Mesenchymal stem cell (in vitro differentiated cells and primary cell): Measurements from ENCODE around the gene RHOU. TPM values are rescaled to one million over a fixed set of nuclear protein-coding genes. Genes with fewer than 3 reads are reported as not detected.

Source experiments
- DNase-seq: peaks from one replicate; pipeline ENCODE4 v3.0.0-alpha.2; 2013
- H2AFZ ChIP-seq: one replicate; pipeline ENCODE4 v1.6.1; 2013; ENCODE audit warnings: low read depth, mild to moderate bottlenecking, control low read depth, inconsistent platforms, low read length, moderate library complexity
- H2AK5ac ChIP-seq: 2 replicates; pipeline ENCODE4 v1.6.1; 2013; ENCODE audit warnings: low read length, moderate library complexity, mild to moderate bottlenecking, inconsistent platforms; ENCODE audit not compliant: severe bottlenecking
- H2BK120ac ChIP-seq: one replicate; pipeline ENCODE4 v1.6.1; 2013; ENCODE audit warnings: low read depth, mild to moderate bottlenecking, inconsistent platforms, low read length, moderate library complexity
- H2BK12ac ChIP-seq, 2 experiments: one replicate each; pipeline ENCODE4 v1.6.1; 2013; ENCODE audit warnings: inconsistent platforms in 2 of 2, low read length in 2 of 2, mild to moderate bottlenecking in 2 of 2, moderate library complexity in 2 of 2, control low read depth in 1 of 2
- H2BK15ac ChIP-seq: one replicate; pipeline ENCODE4 v1.6.1; 2013; ENCODE audit warnings: mild to moderate bottlenecking, low read depth, inconsistent platforms; ENCODE audit not compliant: poor library complexity, severe bottlenecking
- H2BK5ac ChIP-seq: 2 replicates; pipeline ENCODE4 v1.6.1; 2013; ENCODE audit warnings: low read depth, mild to moderate bottlenecking, low read length, control low read depth, inconsistent platforms; ENCODE audit not compliant: poor library complexity, severe bottlenecking
- H3K14ac ChIP-seq, 2 experiments: one replicate each; pipeline ENCODE4 v1.6.1; 2013; ENCODE audit warnings: inconsistent platforms in 2 of 2, low read length in 2 of 2, control low read depth in 1 of 2, mild to moderate bottlenecking in 1 of 2, moderate library complexity in 1 of 2
- H3K18ac ChIP-seq, 2 experiments: one replicate each; pipeline ENCODE4 v1.6.1; 2013; ENCODE audit warnings: inconsistent platforms in 2 of 2, low read length in 2 of 2, control low read depth in 1 of 2, low read depth in 1 of 2, mild to moderate bottlenecking in 1 of 2
- H3K23ac ChIP-seq, 2 experiments: one replicate each; pipeline ENCODE4 v1.6.1; 2013; ENCODE audit warnings: inconsistent platforms in 2 of 2, low read length in 2 of 2, mild to moderate bottlenecking in 2 of 2, moderate library complexity in 2 of 2, control low read depth in 1 of 2
- H3K27ac ChIP-seq: 2 replicates; pipeline ENCODE4 v1.5.1; 2013; ENCODE audit warnings: mild to moderate bottlenecking, moderate library complexity, low read length, control low read depth, inconsistent platforms; ENCODE audit not compliant: poor library complexity, severe bottlenecking
- H3K27me3 ChIP-seq, 2 experiments: 2 replicates each; pipeline versions ENCODE4 v1.6.1 to v1.7.0; 2013; ENCODE audit warnings: low read length in 2 of 2, mild to moderate bottlenecking in 2 of 2, moderate library complexity in 2 of 2, control low read depth in 1 of 2, inconsistent platforms in 1 of 2; ENCODE audit not compliant: control insufficient read depth in 1 of 2, insufficient read depth in 1 of 2
- H3K36me3 ChIP-seq, 2 experiments: 2 replicates each; pipeline versions ENCODE4 v1.6.1 to v1.7.0; 2013; ENCODE audit warnings: low read length in 2 of 2, control low read depth in 1 of 2, inconsistent platforms in 1 of 2, low read depth in 1 of 2, mild to moderate bottlenecking in 1 of 2; ENCODE audit not compliant: insufficient read depth in 2 of 2, control insufficient read depth in 1 of 2
- H3K4ac ChIP-seq, 2 experiments: one replicate each; pipeline ENCODE4 v1.6.1; 2013; ENCODE audit warnings: inconsistent platforms in 2 of 2, low read length in 2 of 2, mild to moderate bottlenecking in 2 of 2, moderate library complexity in 2 of 2, control low read depth in 1 of 2, low read depth in 1 of 2
- H3K4me1 ChIP-seq: 2 replicates; pipeline ENCODE4 v1.6.1; 2013; ENCODE audit warnings: low read depth, low read length, control low read depth; ENCODE audit not compliant: control insufficient read depth, insufficient read depth
- H3K4me2 ChIP-seq: 2 replicates; pipeline ENCODE4 v1.6.1; 2013; ENCODE audit warnings: low read length, mild to moderate bottlenecking, inconsistent platforms; ENCODE audit not compliant: poor library complexity, severe bottlenecking
- H3K4me3 ChIP-seq, 2 experiments: 2 replicates each; pipeline versions ENCODE4 v1.5.1 to v1.7.0; 2013; ENCODE audit warnings: low read length in 2 of 2, mild to moderate bottlenecking in 2 of 2, control low read depth in 1 of 2, low read depth in 1 of 2; ENCODE audit not compliant: insufficient read depth in 1 of 2
- H3K79me1 ChIP-seq: replicated peaks from 2 replicates; pipeline ENCODE4 v1.6.1; 2013; ENCODE audit warnings: mild to moderate bottlenecking, control low read depth, low read length, inconsistent platforms; ENCODE audit not compliant: poor library complexity, severe bottlenecking
- H3K9ac ChIP-seq: 2 replicates; pipeline ENCODE4 v1.7.0; 2013; ENCODE audit warnings: mild to moderate bottlenecking, low read length, moderate library complexity
- H3K9me3 ChIP-seq: 2 replicates; pipeline ENCODE4 v1.7.0; 2013; ENCODE audit warnings: mild to moderate bottlenecking, low read length; ENCODE audit not compliant: control insufficient read depth
- H4K8ac ChIP-seq: one replicate; pipeline ENCODE4 v1.6.1; 2013; ENCODE audit warnings: inconsistent platforms, mild to moderate bottlenecking, low read length, moderate library complexity
- H4K91ac ChIP-seq: one replicate; pipeline ENCODE4 v1.6.1; 2013; ENCODE audit warnings: mild to moderate bottlenecking, low read length, inconsistent platforms
- WGBS: methylation state at CpG from one replicate; pipeline ENCODE4 v1.1.7; 2013; ENCODE audit warnings: mixed read lengths; 5-methylcytosine and 5-hydroxymethylcytosine counted together
- polyA plus RNA-seq, 2 experiments: library from polyadenylated mRNA; stranded (reverse); fragments of 200-250 nt; gene quantifications; one replicate each; pipeline ENCODE4 v1.2.3, GENCODE V29; 2013

The RHOU gene
- polyA plus RNA-seq (2013, experiment 1 of 2) = 7.9 TPM
- 7.8 TPM for polyA plus RNA-seq (2013, experiment 2 of 2)

GRCh38 chr1:228734881-228735801 is at the start of gene RHOU:
RHOU (plus strand) TSS chr1:228735479; CDS start chr1:228735743, 264 bp downstream.
- Histone ChIP-seq H2AFZ (peak within 1 kb of the TSS; percentile 65), H3K36me3 (peaks cover 0 to 4% of the 10 kb centered on the region in 2 experiments), H3K9ac (peak within 1 kb of the TSS; percentile 77), H4K8ac (peak within 1 kb of the TSS; percentile 59), H3K4ac (peak within 1 kb of the TSS; percentile 46 to 92), H3K4me2 (peak within 1 kb of the TSS; percentile 89), H3K79me1 (no peaks in the 10 kb centered on the region), H2BK12ac (peak within 1 kb of the TSS in 1 of 2 experiments; percentile 99), H3K4me1 (peaks cover 10% of the 10 kb centered on the region), H3K27me3 (peaks cover 9 to 44% of the 10 kb centered on the region in 2 experiments), H3K4me3 (peak within 1 kb of the TSS; percentile 80 to 81), H4K91ac (peak within 1 kb of the TSS; percentile 70), H3K9me3 (no peaks in the 10 kb centered on the region), H2AK5ac (no peak within 1 kb of the TSS), H3K27ac (no peak within 1 kb of the TSS), H3K14ac (peak within 1 kb of the TSS; percentile 19 to 95), H3K18ac (peak within 1 kb of the TSS; percentile 92 to 96), H2BK120ac (peak within 1 kb of the TSS; percentile 73), H2BK5ac (no peak within 1 kb of the TSS), H2BK15ac (peak within 1 kb of the TSS; percentile 93), H3K23ac (peak within 1 kb of the TSS in 1 of 2 experiments; percentile 94)
- WGBS = 3% methylated on average over 70 of the region's 107 CpGs
- peak; percentile 64 for DNase-seq

GRCh38 chr1:228687587-228687986 is 47.7 kb upstream of the RHOU start:
- Histone ChIP-seq H3K27me3 (peaks cover 0 to 7% of the 10 kb centered on the region in 2 experiments), H3K4me2 (no peak overlapping the region), H3K23ac (no peak overlapping the region), H2AK5ac (no peak overlapping the region), H3K9ac (no peak overlapping the region), H3K4me1 (no peaks in the 10 kb centered on the region), H2AFZ (no peak overlapping the region), H2BK15ac (no peak overlapping the region), H4K8ac (no peak overlapping the region), H3K4ac (no peak overlapping the region), H3K18ac (no peak overlapping the region), H3K9me3 (no peaks in the 10 kb centered on the region), H3K36me3 (no peaks in the 10 kb centered on the region), H4K91ac (no peak overlapping the region), H3K79me1 (no peaks in the 10 kb centered on the region), H2BK5ac (no peak overlapping the region), H3K27ac (no peak overlapping the region), H3K4me3 (no peak overlapping the region), H2BK120ac (no peak overlapping the region), H2BK12ac (no peak overlapping the region), H3K14ac (no peak overlapping the region)
- DNase-seq = no peak
- 95% methylated on average over 6 of the region's 6 CpGs for WGBS

GRCh38 chr1:228689255-228689654 is 46.0 kb upstream of the RHOU start:
- Histone ChIP-seq H3K9ac (no peak overlapping the region), H2AK5ac (no peak overlapping the region), H4K8ac (no peak overlapping the region), H3K4me1 (no peaks in the 10 kb centered on the region), H2BK120ac (no peak overlapping the region), H2BK15ac (no peak overlapping the region), H3K23ac (no peak overlapping the region), H3K27me3 (peaks cover 0 to 7% of the 10 kb centered on the region in 2 experiments), H2AFZ (no peak overlapping the region), H3K4ac (no peak overlapping the region), H3K27ac (no peak overlapping the region), H3K9me3 (no peaks in the 10 kb centered on the region), H3K4me2 (no peak overlapping the region), H3K14ac (no peak overlapping the region), H2BK12ac (no peak overlapping the region), H3K18ac (no peak overlapping the region), H4K91ac (no peak overlapping the region), H3K36me3 (no peaks in the 10 kb centered on the region), H3K4me3 (no peak overlapping the region), H2BK5ac (no peak overlapping the region), H3K79me1 (no peaks in the 10 kb centered on the region)
- no peak for DNase-seq
- 98% methylated on average over 4 of the region's 4 CpGs for WGBS

GRCh38 chr1:228691211-228691610 is 44.1 kb upstream of the RHOU start:
- no peak overlapping the region for H2AK5ac ChIP-seq
- no peaks in the 10 kb centered on the region for H3K36me3 ChIP-seq
- no peak overlapping the region for H2BK120ac ChIP-seq
- H2BK15ac ChIP-seq = no peak overlapping the region
- H3K4ac ChIP-seq = no peak overlapping the region
- no peaks in the 10 kb centered on the region for H3K4me1 ChIP-seq
- no peak overlapping the region for H3K4me2 ChIP-seq
- H4K91ac ChIP-seq = no peak overlapping the region
- no peak overlapping the region for H3K27ac ChIP-seq
- no peaks in the 10 kb centered on the region for H3K79me1 ChIP-seq
- H3K14ac ChIP-seq = no peak overlapping the region
- no peak overlapping the region for H3K9ac ChIP-seq
- no CpG with 5 or more reads among the region's 2 CpGs for WGBS
- H2AFZ ChIP-seq = no peak overlapping the region
- no peak overlapping the region for H2BK5ac ChIP-seq
- peaks cover 0 to 7% of the 10 kb centered on the region in 2 experiments for H3K27me3 ChIP-seq
- no peak overlapping the region for H2BK12ac ChIP-seq
- no peak for DNase-seq
- H3K23ac ChIP-seq = no peak overlapping the region
- no peak overlapping the region for H4K8ac ChIP-seq
- H3K9me3 ChIP-seq = no peaks in the 10 kb centered on the region
- H3K4me3 ChIP-seq = no peak overlapping the region
- H3K18ac ChIP-seq = no peak overlapping the region
